Measurements from ENCODE around the gene PAMR1.

PAMR1 gene

DNA sequence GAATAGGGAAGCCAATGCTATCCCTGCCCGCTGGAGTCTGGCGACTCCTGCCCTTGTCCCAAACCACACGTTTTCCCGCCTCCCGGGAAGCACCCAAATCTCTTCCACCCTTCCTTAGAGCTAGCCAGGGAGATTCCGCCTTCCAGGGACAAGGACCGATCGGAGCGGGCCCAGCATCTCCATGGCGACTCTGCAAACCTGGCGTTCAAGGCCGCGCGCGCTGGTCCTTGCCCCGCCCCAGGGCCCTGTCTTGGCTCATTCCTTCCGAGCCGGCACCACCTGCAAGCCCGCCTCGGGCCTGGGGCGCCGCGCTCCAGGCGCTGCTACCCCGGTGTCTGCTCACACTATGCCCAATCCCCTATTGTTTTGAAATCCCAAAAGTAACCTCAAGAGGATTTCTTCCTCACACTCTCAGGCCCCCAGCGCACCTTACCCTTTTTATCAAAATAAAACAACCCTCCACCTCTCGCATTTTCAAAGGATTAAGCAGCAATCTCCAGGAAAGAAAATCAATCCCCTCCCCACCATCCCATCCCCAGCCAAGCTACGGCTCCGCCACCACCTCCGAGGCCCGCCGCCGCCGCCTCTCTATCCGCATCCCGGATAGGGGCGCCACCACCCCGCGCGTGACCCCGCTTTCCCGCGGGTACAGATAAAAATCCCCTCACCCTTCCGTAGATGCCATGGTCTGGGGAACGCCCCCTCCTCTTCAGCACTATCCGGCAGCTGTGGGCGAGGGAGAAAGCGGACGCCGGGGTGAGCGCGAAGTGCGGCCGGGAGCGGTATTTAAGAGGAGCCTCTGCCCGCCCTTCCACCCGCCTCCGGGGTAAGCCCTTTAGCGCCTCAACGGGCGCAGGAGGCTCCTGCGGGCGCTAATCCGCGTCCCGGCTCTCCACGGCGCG is 106.9 kb downstream of the PAMR1 start:
- no peak for DNase-seq (ENCODE audit: low read depth, low spot score)
- no peak overlapping the region for H3K4me3 ChIP-seq (ENCODE audit: low read length)

GRCh38 chr11:35415487-35415886 is 109.9 kb downstream of the PAMR1 start:
- no peak overlapping the region for H3K4me3 ChIP-seq (ENCODE audit: low read length)
- DNase-seq (ENCODE audit: low read depth, low spot score), result no peak

DNA sequence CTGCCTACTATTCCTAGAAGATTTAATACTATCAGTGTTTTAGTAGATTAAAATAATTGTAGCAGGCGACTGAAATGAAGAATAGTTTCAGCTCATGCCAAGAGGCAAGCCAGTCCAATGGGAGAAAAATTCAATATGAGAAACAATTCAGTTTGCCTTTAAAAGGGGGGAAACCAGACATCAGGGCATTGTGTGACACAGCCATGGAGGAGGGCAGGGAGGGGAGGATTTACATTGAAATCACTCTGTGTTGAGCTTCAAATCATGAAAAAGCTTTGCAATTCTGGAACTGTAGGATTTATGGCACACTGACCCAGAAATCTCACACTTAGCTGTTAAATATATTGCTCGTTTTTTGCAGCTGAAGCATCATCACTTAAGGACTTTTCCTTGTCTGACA is 110.6 kb downstream of the PAMR1 start:
- no peak overlapping the region for H3K4me3 ChIP-seq (ENCODE audit: low read length)
- DNase-seq (ENCODE audit: low read depth, low spot score), result no peak

DNA sequence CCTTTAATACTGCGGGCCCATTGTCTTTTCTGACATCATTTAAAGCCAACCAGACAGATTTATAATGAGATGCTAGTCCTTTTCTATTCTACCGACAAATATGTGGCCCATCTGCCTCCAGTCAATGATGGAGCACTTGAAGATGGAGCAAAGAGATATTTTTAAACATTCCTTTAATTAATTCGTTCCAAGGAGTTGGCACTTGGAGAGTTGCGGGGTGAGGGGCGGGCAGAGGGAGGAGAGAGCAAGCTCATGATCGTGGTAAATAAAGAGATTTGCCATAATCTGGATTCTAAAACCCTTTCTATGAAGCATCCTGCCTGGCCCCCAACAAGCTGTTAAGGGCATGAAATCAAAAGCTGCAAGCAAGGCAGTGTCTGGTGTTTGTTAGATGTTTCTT is 111.1 kb downstream of the PAMR1 start:
- no peak overlapping the region for H3K4me3 ChIP-seq (ENCODE audit: low read length)
- DNase-seq (ENCODE audit: low read depth, low spot score), result no peak

- no peak overlapping the region for H3K4me3 ChIP-seq (ENCODE audit: low read length)
- no peak for DNase-seq (ENCODE audit: low read depth, low spot score)
Measured at GRCh38 chr11:35413598-35413997, 111.8 kb downstream of the PAMR1 start.

GRCh38 chr11:35412285-35412684 is 113.1 kb downstream of the PAMR1 start:
- H3K4me3 ChIP-seq (ENCODE audit: low read length), result no peak overlapping the region
- DNase-seq (ENCODE audit: low read depth, low spot score), result no peak

GRCh38 chr11:35407041-35407440 is 118.4 kb downstream of the PAMR1 start:
- no peak for DNase-seq (ENCODE audit: low read depth, low spot score)
- H3K4me3 ChIP-seq (ENCODE audit: low read length), result no peak overlapping the region

GRCh38 chr11:35404388-35404775 is 121.0 kb downstream of the PAMR1 start:
- no peak for DNase-seq (ENCODE audit: low read depth, low spot score)
- H3K4me3 ChIP-seq (ENCODE audit: low read length), result no peak overlapping the region

DNA sequence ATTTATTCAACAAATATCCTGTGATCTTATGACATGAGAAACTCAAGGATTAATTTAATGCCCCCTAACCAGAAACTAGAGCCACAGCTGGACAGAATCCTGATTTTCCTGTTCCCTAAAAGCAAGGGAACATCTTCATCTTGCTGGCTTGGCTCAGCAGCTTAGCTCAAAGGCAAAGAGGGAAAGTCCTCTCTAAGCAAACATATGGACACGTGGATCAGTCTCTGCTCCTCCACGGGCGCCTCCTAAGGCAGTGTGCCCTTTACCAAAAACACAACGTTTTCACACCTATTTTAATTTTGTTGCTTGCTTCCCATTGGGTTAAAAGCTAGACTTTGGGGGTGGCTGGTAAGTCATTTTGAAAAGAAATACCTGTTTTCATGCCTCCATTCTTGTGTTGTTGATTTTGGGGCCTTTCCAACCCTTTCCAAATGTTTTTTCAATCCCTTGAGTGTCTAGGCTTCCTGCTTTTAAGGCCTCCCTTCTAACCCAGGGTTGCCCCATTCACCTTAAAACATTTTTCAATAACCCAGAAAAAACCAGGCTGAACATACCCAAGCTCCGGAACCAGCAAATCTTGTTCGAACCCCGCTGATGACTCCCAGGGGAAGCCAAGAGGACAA is 121.5 kb downstream of the PAMR1 start:
- no peak for DNase-seq (ENCODE audit: low read depth, low spot score)
- no peak overlapping the region for H3K4me3 ChIP-seq (ENCODE audit: low read length)

DNA sequence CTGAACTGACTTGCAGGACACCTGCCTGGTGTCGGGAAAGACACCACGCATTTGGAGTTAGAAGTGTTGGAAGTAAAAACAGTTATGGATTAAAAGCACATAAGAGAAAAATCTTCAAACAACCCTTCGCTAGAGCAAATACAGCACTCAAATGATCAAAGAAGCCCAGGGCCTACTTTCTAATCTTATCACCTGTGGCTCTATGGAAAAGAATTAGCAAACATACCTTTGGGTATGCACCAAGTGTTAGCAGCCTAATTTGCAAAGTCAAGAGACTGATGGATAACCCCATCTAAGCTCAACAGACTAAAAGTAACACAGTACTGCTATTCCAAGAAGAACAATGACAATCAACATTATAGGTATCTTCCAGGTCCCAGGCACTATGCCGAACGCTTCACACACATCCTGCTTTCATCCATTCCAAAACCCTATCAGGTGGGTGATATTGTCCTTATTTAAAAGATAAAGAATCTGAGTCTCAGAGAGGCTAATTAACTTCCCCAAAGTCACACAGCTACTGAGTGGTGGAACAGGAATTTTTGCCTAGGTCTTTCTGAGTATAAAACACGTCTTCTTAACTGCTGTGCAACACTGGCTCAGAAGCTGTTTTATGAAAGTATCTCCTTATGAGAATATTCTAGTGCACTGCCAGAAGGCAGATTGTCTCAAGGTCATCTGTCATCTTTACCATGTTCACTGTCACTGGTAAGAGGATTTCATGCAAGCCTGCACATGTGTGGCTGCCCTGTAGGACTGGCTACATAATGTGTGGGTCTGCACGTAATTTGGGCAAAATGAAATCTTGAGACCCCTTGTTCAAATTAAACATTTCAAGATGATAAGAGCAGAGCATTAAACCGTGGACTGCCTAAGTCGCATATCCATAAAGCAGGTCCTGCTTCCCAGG is 122.4 kb downstream of the PAMR1 start:
- no peak overlapping the region for H3K4me3 ChIP-seq (ENCODE audit: low read length)
- no peak for DNase-seq (ENCODE audit: low read depth, low spot score)

GRCh38 chr11:35398881-35399280 is 126.5 kb downstream of the PAMR1 start:
- H3K4me3 ChIP-seq (ENCODE audit: low read length), result no peak overlapping the region
- no peak for DNase-seq (ENCODE audit: low read depth, low spot score)

- DNase-seq (ENCODE audit: low read depth, low spot score), result no peak
- no peak overlapping the region for H3K4me3 ChIP-seq (ENCODE audit: low read length)
Measured at GRCh38 chr11:35394941-35395340, 130.5 kb downstream of the PAMR1 start.

- DNase-seq (ENCODE audit: low read depth, low spot score), result no peak
- H3K4me3 ChIP-seq (ENCODE audit: low read length), result no peak overlapping the region
Measured at GRCh38 chr11:35393098-35393497, 132.3 kb downstream of the PAMR1 start.

- DNase-seq (ENCODE audit: low read depth, low spot score), result peak; percentile 43
- H3K4me3 ChIP-seq (ENCODE audit: low read length), result no peak overlapping the region
Measured at GRCh38 chr11:35391922-35392688, 133.3 kb downstream of the PAMR1 start.

DNA sequence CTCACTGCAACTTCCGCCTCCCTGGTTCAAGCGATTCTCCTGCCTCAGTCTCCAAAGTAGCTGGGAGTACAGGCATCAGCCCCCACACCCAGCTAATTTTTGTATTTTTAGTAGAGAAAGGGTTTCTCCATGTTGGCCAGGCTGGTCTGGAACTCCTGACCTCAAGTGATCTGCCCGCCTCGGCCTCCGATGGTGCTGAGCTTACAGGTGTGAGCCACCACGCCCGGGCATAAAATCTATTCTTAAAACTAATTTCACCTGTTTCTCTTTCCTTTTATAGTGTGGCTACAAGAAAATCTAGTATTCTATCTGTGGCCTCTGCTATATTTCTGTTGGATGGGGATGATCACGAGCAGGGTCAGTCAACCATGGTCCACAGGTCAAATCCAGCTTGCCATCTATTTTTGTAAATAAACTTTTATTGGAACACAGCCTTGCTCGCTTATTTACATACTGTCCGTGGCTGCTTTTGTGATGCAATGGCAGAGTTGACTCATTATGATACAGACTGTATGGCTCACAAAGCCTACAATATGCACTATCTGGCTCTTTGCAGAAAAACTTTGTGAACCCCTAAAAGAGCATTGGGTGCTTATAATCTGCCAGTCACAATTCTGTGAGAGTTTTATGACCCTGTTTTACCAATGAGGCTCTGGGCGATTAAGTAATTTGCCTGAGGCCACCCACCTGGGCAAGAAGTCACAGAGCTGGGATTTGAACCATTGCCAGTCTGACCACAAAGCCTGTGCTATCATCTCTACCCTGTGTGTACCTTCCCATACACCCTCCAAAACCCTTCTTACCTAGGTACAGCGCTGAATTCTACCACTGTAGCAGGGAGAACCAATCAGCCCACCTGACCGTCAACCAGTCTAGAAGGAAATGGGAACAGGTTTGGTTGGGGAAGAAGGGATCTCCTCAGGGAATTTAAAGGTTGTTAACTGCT is 134.4 kb downstream of the PAMR1 start:
- no peak overlapping the region for H3K4me3 ChIP-seq (ENCODE audit: low read length)
- no peak for DNase-seq (ENCODE audit: low read depth, low spot score)

DNA sequence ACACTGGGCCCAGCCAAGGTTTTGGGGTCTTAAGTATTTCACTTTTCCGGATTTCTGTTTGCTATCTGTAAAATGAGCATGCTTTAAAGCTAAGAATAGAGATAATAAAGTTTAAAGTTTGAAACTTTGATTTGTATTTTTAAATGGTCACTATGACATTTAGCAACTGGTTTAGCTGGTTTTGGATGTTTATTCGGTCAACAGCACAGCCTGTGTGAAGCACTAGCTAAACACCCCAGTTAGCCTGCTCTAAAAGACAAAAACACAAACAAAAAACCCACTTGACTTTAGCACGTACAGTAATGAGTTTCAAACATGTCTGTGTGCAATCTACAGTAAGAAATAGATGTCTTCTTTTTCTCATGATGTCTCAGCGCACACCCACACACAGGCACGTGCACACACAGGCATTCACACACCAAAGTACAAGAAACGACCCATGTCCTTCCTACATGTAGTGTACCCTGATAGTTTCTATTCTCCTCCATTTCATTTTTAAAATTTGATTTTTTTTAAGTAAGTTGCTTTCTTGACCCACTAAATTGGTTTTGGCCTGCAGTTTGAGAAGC is 135.4 kb downstream of the PAMR1 start:
- no peak overlapping the region for H3K4me3 ChIP-seq (ENCODE audit: low read length)
- no peak for DNase-seq (ENCODE audit: low read depth, low spot score)

GRCh38 chr11:35389112-35389511 is 136.3 kb downstream of the PAMR1 start:
- no peak for DNase-seq (ENCODE audit: low read depth, low spot score)
- no peak overlapping the region for H3K4me3 ChIP-seq (ENCODE audit: low read length)

DNA sequence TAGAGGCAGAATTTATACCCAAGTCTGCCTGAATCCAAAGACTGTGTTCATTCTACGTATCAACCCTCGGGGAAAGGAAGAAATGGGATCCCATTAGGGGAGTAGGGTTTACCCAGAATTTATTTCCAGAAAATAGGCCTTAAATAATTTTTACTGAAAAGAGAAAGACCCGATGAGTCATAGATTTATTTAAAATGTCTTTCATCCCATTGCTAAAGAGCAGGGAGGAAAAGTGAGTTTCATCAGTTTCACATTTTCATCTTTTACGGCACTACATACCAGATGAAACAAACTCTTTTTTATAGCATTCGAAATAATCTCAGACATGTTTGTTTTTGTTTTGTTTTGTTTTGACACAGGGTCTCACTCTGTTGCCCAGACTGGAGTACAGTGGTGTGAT is 137.4 kb downstream of the PAMR1 start:
- DNase-seq (ENCODE audit: low read depth, low spot score), result no peak
- H3K4me3 ChIP-seq (ENCODE audit: low read length), result no peak overlapping the region
